ENCODE results near the gene OR1M1. TPM values are rescaled to one million over a fixed set of nuclear protein-coding genes. Genes with fewer than 3 reads are reported as not detected.
"Not testable (repeated sequence)": the region's sequence is repeated elsewhere in the genome, so short reads cannot be mapped to it uniquely, and the experiment has no call there.

OR1M1 gene
- total RNA-seq, 4 donors from 2014 or later: not detected

DNA sequence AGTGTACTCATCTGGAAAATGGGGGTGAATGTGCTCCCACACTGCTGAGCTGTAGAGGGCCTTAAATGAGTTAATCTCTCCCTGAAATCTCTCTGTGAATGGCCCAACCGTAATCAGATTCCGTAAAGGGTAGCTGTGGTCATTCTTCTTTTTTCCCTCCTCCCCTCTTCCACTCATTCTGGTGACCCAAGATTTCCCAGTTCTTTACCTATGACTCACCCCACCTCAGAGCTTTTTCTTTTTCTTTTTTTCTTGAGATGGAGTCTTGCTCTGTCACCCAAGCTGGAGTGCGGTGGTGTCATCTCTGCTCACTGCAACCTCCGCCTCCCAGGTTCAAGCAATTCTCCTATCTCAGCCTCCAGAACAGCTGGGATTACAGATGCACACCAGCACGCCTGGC lies 43.3 kb upstream of the OR1M1 start:
- DNase-seq: no peak
- no peak overlapping the region for H3K4me3 ChIP-seq
- H3K27ac ChIP-seq: no peak overlapping the region
- H3K4me1 ChIP-seq: no peaks in the 10 kb centered on the region
- no peaks in the 10 kb centered on the region for H3K9me3 ChIP-seq
- no peak for TF ChIP-seq POLR2A (IDR thresholded peaks at IDR 0.05)
- TF ChIP-seq, protein P1, sequence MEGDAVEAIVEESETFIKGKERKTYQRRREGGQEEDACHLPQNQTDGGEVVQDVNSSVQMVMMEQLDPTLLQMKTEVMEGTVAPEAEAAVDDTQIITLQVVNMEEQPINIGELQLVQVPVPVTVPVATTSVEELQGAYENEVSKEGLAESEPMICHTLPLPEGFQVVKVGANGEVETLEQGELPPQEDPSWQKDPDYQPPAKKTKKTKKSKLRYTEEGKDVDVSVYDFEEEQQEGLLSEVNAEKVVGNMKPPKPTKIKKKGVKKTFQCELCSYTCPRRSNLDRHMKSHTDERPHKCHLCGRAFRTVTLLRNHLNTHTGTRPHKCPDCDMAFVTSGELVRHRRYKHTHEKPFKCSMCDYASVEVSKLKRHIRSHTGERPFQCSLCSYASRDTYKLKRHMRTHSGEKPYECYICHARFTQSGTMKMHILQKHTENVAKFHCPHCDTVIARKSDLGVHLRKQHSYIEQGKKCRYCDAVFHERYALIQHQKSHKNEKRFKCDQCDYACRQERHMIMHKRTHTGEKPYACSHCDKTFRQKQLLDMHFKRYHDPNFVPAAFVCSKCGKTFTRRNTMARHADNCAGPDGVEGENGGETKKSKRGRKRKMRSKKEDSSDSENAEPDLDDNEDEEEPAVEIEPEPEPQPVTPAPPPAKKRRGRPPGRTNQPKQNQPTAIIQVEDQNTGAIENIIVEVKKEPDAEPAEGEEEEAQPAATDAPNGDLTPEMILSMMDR (IDR thresholded peaks at IDR 0.05 in 4 of 5, conservative IDR thresholded peaks at IDR 0.05 in 1 of 5): no peak
- H3K36me3 ChIP-seq: no peaks in the 10 kb centered on the region
- intact Hi-C loops (cut with DNase I; ENCODE audit: low total_unique reads): no loop called here
- in situ Hi-C loops (cut with MboI; ENCODE audit: low sequenced_read_pairs in 4 of 4): no loop called here
- ATAC-seq: no peak
- H3K27me3 ChIP-seq: no peaks in the 10 kb centered on the region

DNA sequence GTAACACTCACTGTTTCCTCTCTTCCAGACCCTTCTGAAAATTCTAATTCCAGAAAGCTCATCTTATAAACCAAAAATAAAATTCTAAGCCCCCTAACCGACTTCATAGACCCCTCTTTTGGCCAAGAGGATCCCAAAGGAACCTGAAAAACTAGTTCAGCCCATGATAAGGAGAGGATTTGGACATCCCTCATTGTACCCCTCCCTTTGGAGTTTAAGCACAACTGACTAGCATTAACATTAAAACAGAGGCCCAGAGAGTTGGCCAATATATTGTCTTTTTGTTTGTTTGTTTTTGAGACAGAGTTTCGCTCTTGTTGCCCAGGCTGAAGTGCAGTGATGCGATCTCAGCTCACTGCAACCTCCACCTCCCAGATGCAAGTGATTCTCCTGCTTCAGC lies 42.4 kb upstream of the OR1M1 start:
- no peaks in the 10 kb centered on the region for H3K4me1 ChIP-seq
- H3K9me3 ChIP-seq: no peaks in the 10 kb centered on the region
- no peak overlapping the region for H3K4me3 ChIP-seq
- in situ Hi-C loops (cut with MboI; ENCODE audit: low sequenced_read_pairs in 4 of 4): no loop called here
- H3K27me3 ChIP-seq: no peaks in the 10 kb centered on the region
- TF ChIP-seq, protein P1 (IDR thresholded peaks at IDR 0.05 in 4 of 5, conservative IDR thresholded peaks at IDR 0.05 in 1 of 5): no peak
- TF ChIP-seq POLR2A (IDR thresholded peaks at IDR 0.05): no peak
- intact Hi-C loops (cut with DNase I; ENCODE audit: low total_unique reads): no loop called here
- no peak for ATAC-seq
- H3K36me3 ChIP-seq: no peaks in the 10 kb centered on the region
- no peak overlapping the region for H3K27ac ChIP-seq
- no peak for DNase-seq

DNA sequence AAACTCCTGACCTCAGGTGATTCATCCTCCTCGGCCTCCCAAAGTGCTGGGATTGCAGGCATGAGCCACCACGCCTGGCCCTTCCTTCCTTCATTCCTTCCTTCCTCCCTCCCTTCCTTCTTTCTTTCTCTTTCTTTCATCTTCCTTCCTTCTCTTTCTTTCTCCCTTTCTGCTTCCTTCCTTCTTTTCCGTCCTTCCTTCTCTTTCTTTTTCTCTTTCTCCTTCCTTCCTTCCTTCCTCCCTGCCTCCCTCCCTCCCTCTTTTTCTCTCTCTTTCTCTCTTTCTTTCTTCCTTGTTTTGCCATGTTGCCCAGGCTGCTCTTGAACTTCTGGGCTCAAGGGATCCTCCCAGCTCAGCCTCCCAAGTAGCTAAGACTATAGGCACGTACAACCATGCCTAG lies 40.2 kb upstream of the OR1M1 start:
- intact Hi-C loops (cut with DNase I; ENCODE audit: low total_unique reads): no loop called here

DNA sequence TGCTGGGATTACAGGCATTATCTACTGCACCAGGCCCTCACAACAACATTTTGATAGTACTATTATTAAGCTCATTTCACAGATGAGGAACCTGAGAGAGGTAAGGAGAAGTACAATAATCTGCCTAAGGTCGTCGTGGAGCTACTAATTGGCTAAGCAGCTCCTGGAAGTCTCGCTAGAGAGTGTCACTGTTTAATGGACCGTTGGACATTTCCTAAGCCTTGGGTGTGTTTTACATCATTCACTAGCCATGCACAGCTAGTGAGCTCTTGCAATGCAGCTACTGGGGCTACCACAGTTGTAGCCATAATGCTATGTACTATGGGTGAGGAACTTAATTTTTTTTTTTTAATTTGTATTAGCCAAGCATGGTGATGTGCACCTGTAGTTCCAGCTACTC lies 34.0 kb upstream of the OR1M1 start:
- Histone ChIP-seq H3K27me3 (no peaks in the 10 kb centered on the region), H3K9me3 (no peaks in the 10 kb centered on the region)
- intact Hi-C loops (cut with DNase I; ENCODE audit: low total_unique reads): no loop called here

More for the DNA sequence above, 40.2 kb upstream of the OR1M1 start:
- no peaks in the 10 kb centered on the region for H3K9me3 ChIP-seq
- H3K27me3 ChIP-seq: no peaks in the 10 kb centered on the region
- DNase-seq (no peak), ATAC-seq (no peak)
- TF ChIP-seq, protein P1 (IDR thresholded peaks at IDR 0.05 in 4 of 5, conservative IDR thresholded peaks at IDR 0.05 in 1 of 5): no peak
- in situ Hi-C loops (cut with MboI; ENCODE audit: low sequenced_read_pairs in 4 of 4): no loop called here
- H3K4me1 ChIP-seq: no peaks in the 10 kb centered on the region
- H3K36me3 ChIP-seq: no peaks in the 10 kb centered on the region
- H3K4me3 ChIP-seq: no peak overlapping the region
- H3K27ac ChIP-seq: no peak overlapping the region

DNA sequence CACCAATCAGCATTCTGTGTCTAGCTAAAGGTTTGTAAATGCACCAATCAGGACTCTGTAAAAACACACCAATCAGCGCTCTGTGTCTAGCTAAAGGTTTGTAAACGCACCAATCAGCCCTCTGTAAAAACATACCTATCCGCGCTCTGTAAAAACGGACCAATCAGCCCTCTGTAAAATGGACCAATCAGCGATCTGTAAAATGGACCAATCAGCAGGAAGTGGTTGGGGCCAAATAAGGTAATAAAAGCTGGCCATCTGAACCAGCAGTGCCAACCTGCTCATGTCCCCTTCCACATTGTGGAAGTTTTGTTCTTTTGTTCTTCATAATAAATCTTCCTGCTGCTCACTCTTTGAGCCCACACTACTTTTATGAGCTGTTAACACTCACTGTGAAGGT lies 33.2 kb upstream of the OR1M1 start:
- H3K4me3 ChIP-seq; H3K27me3 ChIP-seq; H3K36me3 ChIP-seq; H3K27ac ChIP-seq; H3K9me3 ChIP-seq; ATAC-seq; H3K4me1 ChIP-seq; intact Hi-C loops (cut with DNase I; ENCODE audit: low total_unique reads); DNase-seq; in situ Hi-C loops (cut with MboI; ENCODE audit: low sequenced_read_pairs in 4 of 4): not testable (repeated sequence)

More for the DNA sequence above, 34.0 kb upstream of the OR1M1 start:
- H3K4me3 ChIP-seq: no peak overlapping the region
- no peak for ATAC-seq
- TF ChIP-seq POLR2A (IDR thresholded peaks at IDR 0.05): no peak
- TF ChIP-seq, protein P1 (IDR thresholded peaks at IDR 0.05 in 4 of 5, conservative IDR thresholded peaks at IDR 0.05 in 1 of 5): no peak
- in situ Hi-C loops (cut with MboI; ENCODE audit: low sequenced_read_pairs in 4 of 4): no loop called here
- H3K27ac ChIP-seq: no peak overlapping the region
- H3K4me1 ChIP-seq: no peaks in the 10 kb centered on the region
- no peaks in the 10 kb centered on the region for H3K36me3 ChIP-seq
- no peak for DNase-seq
